KBM-7 (cell line): ENCODE measurements around the gene ADGRD1.

Experiments
- DNase-seq: peaks from one replicate; pipeline ENCODE4 v3.0.0-alpha.2; 2015
- in situ Hi-C: fragments of 300-500 bp; cut with MboI; formaldehyde crosslinking; loops from 2 replicates; pipeline ENCODE4 v1.14.3; 2020; ENCODE audit warnings: low sequenced_read_pairs, low pct_unique_long_range_greater_than_20kb, mixed read lengths

The ADGRD1 gene

GRCh38 chr12:131103669-131104462, 150.2 kb downstream of the ADGRD1 start:
- DNase-seq = no peak
- in situ Hi-C loops = loop anchor here (25.0 kb wide), 1 partner anchor 192 kb away; no protein-coding TSS in a partner anchor

- peak; percentile 75 for DNase-seq
- in situ Hi-C loops = loop anchor here (25.0 kb wide), 1 partner anchor 192 kb away; no protein-coding TSS in a partner anchor
Measured at GRCh38 chr12:131104463-131105350, 151.0 kb downstream of the ADGRD1 start.

- DNase-seq = no peak
- in situ Hi-C loops = loop anchor here (25.0 kb wide), 1 partner anchor 193 kb away; no protein-coding TSS in a partner anchor
Measured at GRCh38 chr12:131105351-131105735, 151.6 kb downstream of the ADGRD1 start.

GRCh38 chr12:131105736-131106348, 152.1 kb downstream of the ADGRD1 start:
- in situ Hi-C loops = loop anchor here (25.0 kb wide), 1 partner anchor 194 kb away; no protein-coding TSS in a partner anchor

GRCh38 chr12:131106349-131106941, 152.7 kb downstream of the ADGRD1 start:
- in situ Hi-C loops = loop anchor here (25.0 kb wide), 1 partner anchor 194 kb away; no protein-coding TSS in a partner anchor
- DNase-seq = no peak

More at GRCh38 chr12:131105736-131106348, 152.1 kb downstream of the ADGRD1 start:
- no peak for DNase-seq

GRCh38 chr12:131108177-131108955, 154.7 kb downstream of the ADGRD1 start:
- in situ Hi-C loops = loop anchor here (25.0 kb wide), 1 partner anchor 196 kb away; no protein-coding TSS in a partner anchor
- no peak for DNase-seq

GRCh38 chr12:131111446-131111845, 157.7 kb downstream of the ADGRD1 start:
- in situ Hi-C loops = loop anchor here (25.0 kb wide), 1 partner anchor 199 kb away; no protein-coding TSS in a partner anchor
- no peak for DNase-seq

GRCh38 chr12:131112021-131112420, 158.3 kb downstream of the ADGRD1 start:
- in situ Hi-C loops = loop anchor here (25.0 kb wide), 1 partner anchor 200 kb away; no protein-coding TSS in a partner anchor
- no peak for DNase-seq

GRCh38 chr12:131112700-131113290, 159.1 kb downstream of the ADGRD1 start:
- DNase-seq = no peak
- in situ Hi-C loops = loop anchor here (25.0 kb wide), 1 partner anchor 200 kb away; no protein-coding TSS in a partner anchor

GRCh38 chr12:131113568-131114270, 160.0 kb downstream of the ADGRD1 start:
- in situ Hi-C loops = loop anchor here (25.0 kb wide), 1 partner anchor 201 kb away; no protein-coding TSS in a partner anchor
- DNase-seq = no peak

GRCh38 chr12:131114271-131114670, 160.6 kb downstream of the ADGRD1 start:
- in situ Hi-C loops = loop anchor here (25.0 kb wide), 1 partner anchor 202 kb away; no protein-coding TSS in a partner anchor
- no peak for DNase-seq

- in situ Hi-C loops = loop anchor here (25.0 kb wide), 1 partner anchor 203 kb away; no protein-coding TSS in a partner anchor
- DNase-seq = no peak
Measured at GRCh38 chr12:131114942-131115584, 161.4 kb downstream of the ADGRD1 start.

- no peak for DNase-seq
- in situ Hi-C loops = loop anchor here (25.0 kb wide), 1 partner anchor 204 kb away; no protein-coding TSS in a partner anchor
Measured at GRCh38 chr12:131115766-131116467, 162.2 kb downstream of the ADGRD1 start.

- peak; percentile 52 for DNase-seq
- in situ Hi-C loops = loop anchor here (25.0 kb wide), 1 partner anchor 204 kb away; no protein-coding TSS in a partner anchor
Measured at GRCh38 chr12:131116468-131117117, 162.9 kb downstream of the ADGRD1 start.
